Memory B cell (primary cell): ENCODE results near the gene TP63.
"Not testable (repeated sequence)": the region's sequence is repeated elsewhere in the genome, so short reads cannot be mapped to it uniquely, and the experiment has no call there.

ENCODE experiments used
- ATAC-seq: fragments of 150-1000 bp; cut with Tn5 transposase; 2 replicates; pipeline ENCODE4 v1.10.0; 2021; ENCODE audit warnings: low read depth, mild to moderate bottlenecking, moderate library complexity
- DNase-seq, 2 donors: peaks; one replicate each; pipeline ENCODE4 v3.0.0; 2022; ENCODE audit warnings: low spot score in 2 of 2
- H3K27ac Mint-ChIP-seq: one replicate; pipeline ENCODE4 v1.8.0; 2022; ENCODE audit warnings: mild to moderate bottlenecking, moderate library complexity, mixed read lengths
- H3K27me3 Mint-ChIP-seq: one replicate; pipeline ENCODE4 v1.8.0; 2022; ENCODE audit warnings: mixed read lengths
- H3K36me3 Mint-ChIP-seq: one replicate; pipeline ENCODE4 v1.8.0; 2022; ENCODE audit warnings: mild to moderate bottlenecking, mixed read lengths
- H3K4me1 Mint-ChIP-seq: one replicate; pipeline ENCODE4 v1.8.0; 2022; ENCODE audit warnings: mixed read lengths
- H3K4me3 Mint-ChIP-seq: one replicate; pipeline ENCODE4 v1.8.0; 2022; ENCODE audit warnings: mild to moderate bottlenecking, moderate library complexity, mixed read lengths
- H3K9me3 Mint-ChIP-seq: one replicate; pipeline ENCODE4 v1.8.0; 2022; ENCODE audit warnings: mixed read lengths

The TP63 gene

DNA sequence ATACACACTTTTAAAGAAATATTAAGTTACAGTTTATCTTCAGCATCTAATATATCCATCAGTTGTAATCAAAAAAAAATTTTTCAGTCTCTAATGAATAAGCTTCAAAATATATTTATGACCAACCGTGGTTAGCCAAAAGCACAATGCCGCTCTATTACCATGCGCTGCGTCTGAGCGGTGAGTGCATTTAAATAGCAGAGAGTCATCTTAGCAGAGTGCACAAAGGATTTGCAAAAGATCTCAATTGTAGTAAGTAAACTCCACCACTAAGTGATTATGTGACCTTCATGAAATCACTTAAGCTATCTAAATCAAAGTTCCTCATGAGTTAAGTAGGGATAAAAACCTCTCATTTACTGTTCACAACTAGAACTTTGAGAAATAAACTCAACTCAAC, 4.9 kb downstream of the TP63 start:
- DNase-seq (no peak), ATAC-seq (no peak)
- Mint-ChIP-seq H3K4me3 (no peak overlapping the region), H3K27me3 (no peaks in the 10 kb centered on the region), H3K4me1 (peaks cover 3% of the 10 kb centered on the region), H3K27ac (no peak overlapping the region), H3K9me3 (no peaks in the 10 kb centered on the region), H3K36me3 (no peaks in the 10 kb centered on the region)

DNA sequence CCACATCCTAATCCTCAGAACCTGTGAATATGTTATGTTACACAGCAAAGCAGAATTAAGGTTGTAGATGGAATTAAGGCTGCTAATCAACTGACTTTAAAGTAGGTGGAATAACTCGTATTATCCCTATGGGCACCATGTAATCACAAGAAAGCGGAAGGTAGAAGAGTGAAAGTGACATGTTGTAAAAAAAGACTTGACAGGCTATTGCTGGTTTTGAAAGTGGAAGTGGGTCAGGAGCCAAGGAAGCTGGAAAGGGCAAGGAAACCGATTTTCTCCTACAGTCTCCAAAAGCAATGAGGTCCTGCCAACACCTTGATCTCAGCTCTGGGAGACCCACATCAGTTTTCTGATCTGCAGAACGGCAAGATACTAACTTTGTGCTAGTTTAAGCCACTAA, 6.6 kb downstream of the TP63 start:
- no peaks in the 10 kb centered on the region for H3K4me1 Mint-ChIP-seq
- H3K36me3 Mint-ChIP-seq = no peaks in the 10 kb centered on the region
- H3K27me3 Mint-ChIP-seq = no peaks in the 10 kb centered on the region
- DNase-seq (no peak), ATAC-seq (no peak)
- no peaks in the 10 kb centered on the region for H3K9me3 Mint-ChIP-seq
- no peak overlapping the region for H3K27ac Mint-ChIP-seq
- H3K4me3 Mint-ChIP-seq = no peak overlapping the region

DNA sequence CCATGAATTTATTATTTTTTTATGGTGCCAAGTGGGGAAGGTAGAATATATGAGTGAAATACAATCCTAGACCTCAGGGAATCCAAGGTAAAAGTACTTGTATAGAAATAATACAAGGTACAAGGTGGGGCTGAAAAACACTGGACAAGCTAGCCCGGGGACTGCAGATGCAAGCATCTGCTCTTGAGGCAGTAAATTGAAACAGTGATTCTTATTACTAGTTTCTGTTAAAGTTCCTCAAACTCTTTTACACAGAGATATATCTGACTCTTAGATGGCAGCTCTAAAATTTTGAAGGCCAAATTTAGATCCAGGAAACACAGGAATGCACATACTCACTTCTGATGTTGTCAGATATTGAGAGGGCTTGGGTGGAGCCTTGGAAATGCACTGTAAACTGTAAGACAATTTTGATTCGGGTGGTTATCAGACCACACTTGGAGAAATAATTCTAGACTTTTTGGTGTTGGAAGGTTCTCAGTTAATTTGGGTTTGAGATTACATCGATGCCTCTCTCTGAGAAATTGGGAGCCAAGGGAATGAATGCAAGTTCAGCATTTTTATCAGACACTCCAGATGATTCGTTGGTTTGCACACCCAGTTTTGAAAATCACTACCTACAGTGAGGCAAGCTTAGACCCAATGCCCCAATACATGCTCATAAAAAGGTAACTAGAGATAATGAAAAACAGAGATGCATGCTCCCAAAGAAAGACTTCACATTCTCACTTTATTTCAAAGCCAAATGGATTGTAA, 7.3 kb downstream of the TP63 start:
- no peaks in the 10 kb centered on the region for H3K27me3 Mint-ChIP-seq
- no peak for ATAC-seq
- H3K36me3 Mint-ChIP-seq = no peaks in the 10 kb centered on the region
- H3K9me3 Mint-ChIP-seq = peaks cover under 1% of the 10 kb centered on the region
- H3K4me3 Mint-ChIP-seq = no peak overlapping the region
- no peaks in the 10 kb centered on the region for H3K4me1 Mint-ChIP-seq
- H3K27ac Mint-ChIP-seq = no peak overlapping the region
- no peak for DNase-seq

DNA sequence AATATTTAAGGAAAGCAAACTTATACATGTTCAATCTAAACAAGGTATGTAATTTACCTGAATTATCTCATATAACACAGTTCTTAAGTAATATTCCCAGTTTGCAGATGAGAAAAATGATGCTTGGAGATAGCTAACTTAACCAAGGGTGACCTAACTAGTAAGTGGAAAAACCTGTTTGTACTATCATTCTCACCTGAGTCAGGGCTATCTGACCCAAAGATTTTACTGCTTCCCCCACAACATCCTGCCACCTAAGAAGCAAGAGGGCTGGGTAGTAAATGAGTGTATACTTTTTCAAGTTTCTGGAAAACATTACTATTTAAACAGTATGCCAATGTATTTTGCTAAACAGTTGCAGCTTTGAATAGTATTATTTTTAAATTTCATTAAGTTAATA, 10.6 kb downstream of the TP63 start:
- no peaks in the 10 kb centered on the region for H3K27me3 Mint-ChIP-seq
- H3K4me1 Mint-ChIP-seq = no peaks in the 10 kb centered on the region
- no peak for DNase-seq
- no peak for ATAC-seq
- H3K36me3 Mint-ChIP-seq = no peaks in the 10 kb centered on the region
- no peak overlapping the region for H3K4me3 Mint-ChIP-seq
- peaks cover 3% of the 10 kb centered on the region for H3K9me3 Mint-ChIP-seq
- H3K27ac Mint-ChIP-seq = no peak overlapping the region

DNA sequence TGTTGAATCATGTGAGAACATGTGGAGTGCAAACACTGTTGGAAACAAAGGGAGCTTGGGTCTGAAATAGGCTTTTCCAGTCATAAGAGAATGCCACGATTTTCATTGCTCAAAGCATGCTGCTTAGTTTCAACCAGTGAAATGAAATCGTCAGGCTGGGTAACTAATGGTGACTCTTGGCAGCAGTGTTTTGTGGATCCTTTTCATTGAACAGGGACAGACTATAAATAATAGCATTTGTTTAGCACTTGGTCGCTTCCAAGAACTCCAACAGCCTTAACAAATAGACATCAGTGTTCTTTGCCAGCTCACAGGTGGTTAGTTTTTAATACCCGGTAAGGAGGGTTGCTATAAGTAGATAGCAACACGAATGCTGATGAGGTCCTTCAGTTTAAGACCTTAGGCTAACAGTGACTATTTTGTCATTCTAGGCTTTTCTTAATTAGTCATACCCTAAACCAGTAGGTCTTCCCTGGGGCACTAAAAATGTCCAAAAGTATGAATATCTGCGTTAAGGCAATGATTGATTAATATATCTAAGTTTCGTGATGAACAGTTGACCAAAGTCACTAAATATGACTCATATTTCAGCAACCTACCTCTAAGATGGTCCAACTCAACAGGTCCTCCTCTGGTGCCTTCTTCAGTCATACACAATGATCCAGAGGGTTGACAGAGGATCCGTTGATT, 15.8 kb downstream of the TP63 start:
- Mint-ChIP-seq H3K27ac (no peak overlapping the region), H3K27me3 (peaks cover 3% of the 10 kb centered on the region), H3K36me3 (no peaks in the 10 kb centered on the region), H3K4me1 (no peaks in the 10 kb centered on the region), H3K9me3 (peaks cover 7% of the 10 kb centered on the region), H3K4me3 (no peak overlapping the region)
- DNase-seq (no peak), ATAC-seq (no peak)

DNA sequence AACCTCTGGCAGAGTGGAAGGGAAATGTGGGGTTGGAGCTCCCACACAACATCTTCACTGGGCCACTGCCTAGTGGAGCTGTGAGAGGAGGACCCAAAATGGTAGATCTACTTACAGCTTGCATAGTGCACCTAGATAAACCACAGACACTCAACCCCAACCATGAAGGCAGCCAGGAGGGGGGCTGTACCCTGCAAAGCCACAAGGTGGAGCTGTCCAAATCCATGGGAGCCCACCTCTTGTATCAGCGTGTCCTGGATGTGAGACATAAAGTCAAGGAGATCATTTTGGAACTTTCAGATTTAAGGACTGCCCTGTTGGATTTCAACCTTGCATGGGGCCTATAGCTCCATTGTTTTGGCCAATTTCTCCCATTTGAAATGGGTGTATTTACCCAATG, 20.9 kb downstream of the TP63 start:
- Mint-ChIP-seq H3K27me3 (peaks cover 3% of the 10 kb centered on the region), H3K4me3 (no peak overlapping the region), H3K36me3 (no peaks in the 10 kb centered on the region), H3K27ac (no peak overlapping the region), H3K9me3 (peaks cover 12% of the 10 kb centered on the region), H3K4me1 (no peaks in the 10 kb centered on the region)
- DNase-seq = no peak
- no peak for ATAC-seq

DNA sequence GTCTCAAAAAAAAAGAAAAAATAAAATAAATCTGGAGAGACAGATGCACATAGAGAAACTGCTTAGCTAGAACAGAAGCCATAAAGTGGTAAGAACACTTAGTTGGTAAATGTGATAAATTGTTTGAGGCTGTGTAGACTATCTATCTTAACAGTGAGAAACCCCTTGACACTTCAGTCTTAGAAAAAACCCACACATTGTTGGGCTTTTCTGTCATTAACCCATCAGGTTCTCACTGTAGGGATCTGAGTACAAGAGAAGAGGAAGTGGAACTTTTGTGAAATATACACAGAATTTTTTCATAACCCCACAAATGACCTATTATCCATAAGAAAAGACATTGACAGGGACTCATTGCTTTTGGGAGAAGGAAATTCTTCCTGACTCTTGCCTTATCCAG, 24.4 kb downstream of the TP63 start:
- H3K36me3 Mint-ChIP-seq = no peaks in the 10 kb centered on the region

DNA sequence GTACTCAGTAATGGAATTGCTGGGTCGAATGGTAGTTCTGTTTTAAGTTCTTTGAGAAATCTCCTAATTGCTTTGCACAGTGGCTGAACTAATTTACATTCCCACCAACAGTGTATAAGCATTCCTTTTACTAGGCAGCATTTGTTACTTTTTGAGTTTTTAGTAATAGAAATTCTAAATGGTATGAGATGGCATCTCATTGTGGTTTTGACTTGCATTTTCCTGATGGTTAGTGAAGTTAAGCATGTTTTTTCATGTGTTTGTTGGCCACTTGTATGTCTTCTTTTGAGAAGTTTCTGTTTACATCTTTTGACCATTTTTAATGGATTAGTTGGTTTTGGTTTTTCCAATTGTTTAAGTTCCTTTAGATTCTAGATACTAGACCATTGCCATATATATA, 28.4 kb downstream of the TP63 start:
- Mint-ChIP-seq H3K36me3 (no peaks in the 10 kb centered on the region), H3K27ac (no peak overlapping the region), H3K4me1 (no peaks in the 10 kb centered on the region), H3K9me3 (peaks cover 8% of the 10 kb centered on the region), H3K27me3 (no peaks in the 10 kb centered on the region), H3K4me3 (no peak overlapping the region)
- ATAC-seq (no peak), DNase-seq (no peak)

More for the DNA sequence above, 24.4 kb downstream of the TP63 start:
- no peak overlapping the region for H3K27ac Mint-ChIP-seq
- peaks cover 8% of the 10 kb centered on the region for H3K9me3 Mint-ChIP-seq
- DNase-seq = no peak
- H3K4me1 Mint-ChIP-seq = no peaks in the 10 kb centered on the region
- H3K4me3 Mint-ChIP-seq = no peak overlapping the region
- ATAC-seq = no peak
- no peaks in the 10 kb centered on the region for H3K27me3 Mint-ChIP-seq

DNA sequence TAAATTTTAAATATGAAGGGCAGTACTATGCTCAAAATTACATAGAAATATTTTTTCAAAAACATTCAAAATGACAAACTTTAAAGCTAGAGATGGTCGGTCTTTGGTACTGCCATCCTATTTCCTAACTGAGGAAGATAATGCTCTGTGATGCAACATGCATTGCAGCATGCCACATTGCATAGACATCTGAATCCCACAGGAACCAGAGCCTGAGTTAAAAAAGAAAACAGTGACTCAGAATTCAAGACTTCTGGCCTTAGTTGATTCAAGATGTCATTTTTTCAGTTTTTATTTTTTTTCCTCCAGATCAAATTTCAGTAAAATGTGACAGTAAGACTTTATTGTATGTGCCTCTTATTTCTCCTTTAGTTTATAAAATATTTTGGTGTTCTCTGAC, 33.1 kb downstream of the TP63 start:
- Mint-ChIP-seq H3K27me3 (peaks cover 2% of the 10 kb centered on the region), H3K36me3 (no peaks in the 10 kb centered on the region), H3K4me3 (no peak overlapping the region), H3K9me3 (peaks cover 1% of the 10 kb centered on the region), H3K4me1 (no peaks in the 10 kb centered on the region), H3K27ac (no peak overlapping the region)
- ATAC-seq (no peak), DNase-seq (no peak)

DNA sequence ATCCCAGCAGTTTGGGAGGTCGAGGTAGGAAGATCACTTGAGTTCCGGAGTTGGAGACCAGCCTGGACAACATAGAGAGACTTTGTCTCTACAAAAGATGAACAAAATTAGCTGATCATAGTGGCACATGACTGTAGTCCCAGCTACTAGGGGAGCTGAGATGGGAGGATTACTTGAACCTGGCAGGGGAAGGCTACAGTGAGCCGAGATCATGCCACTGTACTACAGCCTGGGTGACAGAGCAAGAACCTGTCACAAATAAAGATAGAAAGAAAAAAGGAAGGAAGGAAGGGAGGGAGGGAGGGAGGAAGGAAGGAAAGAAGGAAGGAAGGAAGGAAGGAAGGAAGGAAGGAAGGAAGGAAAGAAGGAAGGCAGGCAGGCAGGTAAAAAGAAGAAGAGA, 41.2 kb downstream of the TP63 start:
- H3K27me3 Mint-ChIP-seq, H3K27ac Mint-ChIP-seq, DNase-seq, H3K9me3 Mint-ChIP-seq, H3K4me3 Mint-ChIP-seq, H3K4me1 Mint-ChIP-seq, ATAC-seq, H3K36me3 Mint-ChIP-seq: not testable (repeated sequence)

DNA sequence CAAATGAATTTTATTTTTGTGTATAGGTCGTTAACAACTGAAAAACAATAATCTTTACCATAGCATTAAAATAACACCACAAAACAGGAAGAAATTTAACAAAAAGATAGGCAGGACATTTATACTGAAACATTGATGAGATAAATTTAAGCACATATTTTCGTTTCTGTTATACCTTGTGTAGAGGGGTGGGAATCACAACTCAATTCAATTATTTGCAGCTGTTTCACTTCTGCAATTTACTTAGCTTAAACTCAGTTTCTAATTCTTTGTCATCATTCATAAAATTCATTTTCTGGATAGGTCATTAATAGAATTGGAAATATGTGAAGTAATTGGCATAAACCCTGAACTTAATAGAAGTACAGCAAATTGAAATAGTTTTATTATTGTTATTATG, 42.3 kb downstream of the TP63 start:
- no peaks in the 10 kb centered on the region for H3K27me3 Mint-ChIP-seq
- no peak for DNase-seq
- no peak overlapping the region for H3K4me3 Mint-ChIP-seq
- H3K27ac Mint-ChIP-seq = no peak overlapping the region
- H3K36me3 Mint-ChIP-seq = no peaks in the 10 kb centered on the region
- peaks cover 10% of the 10 kb centered on the region for H3K9me3 Mint-ChIP-seq
- ATAC-seq = no peak
- peaks cover 3% of the 10 kb centered on the region for H3K4me1 Mint-ChIP-seq

DNA sequence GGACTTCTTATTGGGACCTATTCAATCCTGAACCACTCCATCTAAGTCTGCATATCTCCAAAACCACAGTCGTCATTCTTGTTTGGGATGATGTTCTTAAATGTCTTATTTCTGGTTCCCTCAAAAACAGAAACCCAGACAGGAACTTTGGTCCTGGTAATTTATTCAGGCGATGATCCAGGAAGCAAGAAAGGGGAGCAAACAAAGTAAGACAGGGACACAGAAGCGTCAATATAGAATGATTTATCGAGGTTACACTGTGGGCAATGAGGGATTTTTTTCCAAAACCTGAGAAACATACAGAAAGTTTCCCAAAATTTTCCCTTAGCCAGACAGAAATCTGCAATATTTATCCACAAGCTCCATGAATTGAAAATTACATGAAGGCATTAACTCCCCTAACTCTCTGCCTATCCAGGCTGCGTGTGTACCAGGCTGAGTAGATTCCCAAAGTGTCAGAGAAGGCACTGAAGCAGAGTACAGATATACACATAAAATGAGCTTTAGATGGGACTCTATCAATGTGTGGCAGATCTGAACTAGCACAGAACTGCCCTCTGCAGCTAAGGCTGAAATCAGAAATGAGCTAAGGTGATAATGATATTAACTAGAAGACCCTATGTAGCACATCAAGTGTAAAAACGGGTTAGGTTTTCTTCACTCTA, 43.2 kb downstream of the TP63 start:
- Mint-ChIP-seq H3K4me1 (peaks cover 3% of the 10 kb centered on the region), H3K9me3 (peaks cover 10% of the 10 kb centered on the region), H3K36me3 (no peaks in the 10 kb centered on the region), H3K4me3 (no peak overlapping the region), H3K27ac (no peak overlapping the region), H3K27me3 (no peaks in the 10 kb centered on the region)
- ATAC-seq = no peak
- DNase-seq = no peak

DNA sequence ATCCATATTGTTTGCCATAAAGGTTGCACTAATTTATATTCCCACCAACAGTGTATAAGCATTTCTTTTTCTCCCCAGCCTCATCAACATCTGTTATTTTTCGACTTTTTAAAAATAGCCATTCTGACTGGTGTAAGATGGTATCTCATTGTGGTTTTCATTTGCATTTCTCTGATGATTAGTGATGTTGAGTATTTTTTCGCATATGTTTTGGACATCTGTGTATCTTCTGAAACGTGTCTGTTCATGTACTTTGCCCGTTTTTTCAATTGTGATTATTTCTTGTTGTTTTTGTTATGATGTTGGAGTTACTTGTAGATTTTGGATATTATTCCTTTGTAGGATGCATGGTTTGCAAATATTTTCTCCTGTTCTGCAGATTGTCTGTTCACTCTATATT, 46.5 kb downstream of the TP63 start:
- Mint-ChIP-seq H3K36me3 (no peaks in the 10 kb centered on the region), H3K27ac (no peak overlapping the region), H3K4me3 (no peak overlapping the region), H3K9me3 (peaks cover 2% of the 10 kb centered on the region), H3K4me1 (no peaks in the 10 kb centered on the region), H3K27me3 (no peaks in the 10 kb centered on the region)
- no peak for ATAC-seq
- no peak for DNase-seq

DNA sequence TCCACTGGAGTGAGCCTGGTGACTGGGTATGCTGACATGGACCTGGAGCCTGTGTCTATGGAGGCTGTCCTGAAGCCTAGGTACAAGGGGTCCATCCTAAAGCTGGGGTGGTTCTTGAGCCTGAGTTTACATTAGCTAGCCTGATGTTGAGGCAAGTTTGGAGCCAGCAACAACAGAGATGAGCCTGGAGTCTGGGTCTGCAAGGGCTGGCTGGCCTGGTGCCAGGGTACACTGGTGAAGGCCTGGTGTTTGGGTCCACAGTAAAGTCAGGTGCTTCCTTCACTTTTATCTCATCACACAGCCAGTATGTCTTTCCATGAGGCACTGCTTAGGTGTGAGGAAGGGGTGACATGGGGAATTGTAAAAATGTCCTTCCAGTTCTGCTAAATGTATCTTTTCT, 49.5 kb downstream of the TP63 start:
- Mint-ChIP-seq H3K9me3 (peaks cover 2% of the 10 kb centered on the region), H3K27me3 (no peaks in the 10 kb centered on the region)

More for the DNA sequence above, 49.5 kb downstream of the TP63 start:
- H3K4me3 Mint-ChIP-seq = no peak overlapping the region
- H3K36me3 Mint-ChIP-seq = no peaks in the 10 kb centered on the region
- no peak for ATAC-seq
- no peaks in the 10 kb centered on the region for H3K4me1 Mint-ChIP-seq
- H3K27ac Mint-ChIP-seq = no peak overlapping the region
- no peak for DNase-seq
